IMR-90 (cell line): ENCODE data around the gene POFUT1. TPM values are rescaled to one million over a fixed set of nuclear protein-coding genes. Genes with fewer than 3 reads are reported as not detected.

ENCODE experiments used
- ATAC-seq: fragments of 200-7000 bp; cut with Tn5 transposase; 2 replicates; pipeline ENCODE4 v1.9.1; 2020; ENCODE audit warnings: low read depth, mild to moderate bottlenecking, moderate library complexity
- BruUV-seq: library from RNA; stranded (reverse); fragments of 400-500 nt; replicated peaks from 2 replicates; lab custom pipeline; 2021; lab: Mats Ljungman, UMichigan
- CTCF ChIA-PET: fragments of 300-600 bp; formaldehyde crosslinking; extraction: SDS; loops from one replicate; lab custom pipeline; 2021; ENCODE audit warnings: antibody characterized with exemption; lab: Yijun Ruan, JAX
- POLR2A ChIA-PET: fragments of 300-600 bp; sonication (Branson Sonifier 250); formaldehyde crosslinking; loops from one replicate; lab custom pipeline; 2022; ENCODE audit warnings: antibody characterized with exemption; ENCODE audit not compliant: unreplicated experiment; lab: Charles Lee
- DNase-seq: peaks from one replicate; pipeline ENCODE4 v3.0.0; 2013
- H2AFZ ChIP-seq: replicated peaks from 2 replicates; pipeline ENCODE3; 2013; ENCODE audit warnings: low read length, mild to moderate bottlenecking; ENCODE audit not compliant: poor library complexity
- H2AK5ac ChIP-seq: 2 replicates; pipeline ENCODE4 v1.6.1; 2013; ENCODE audit warnings: low read depth, low read length, inconsistent platforms
- H2AK9ac ChIP-seq: replicated peaks from 2 replicates; pipeline ENCODE3; 2013; ENCODE audit warnings: mild to moderate bottlenecking, low read depth, low read length, moderate library complexity; ENCODE audit not compliant: poor library complexity
- H2BK120ac ChIP-seq: 2 replicates; pipeline ENCODE4 v1.6.1; 2013; ENCODE audit warnings: low read depth, low read length, inconsistent platforms
- H2BK15ac ChIP-seq: 3 replicates; pipeline ENCODE4 v1.6.1; 2013; ENCODE audit warnings: low read depth, low read length, inconsistent platforms
- H2BK20ac ChIP-seq: 2 replicates; pipeline ENCODE4 v1.6.1; 2013; ENCODE audit warnings: low read depth, mild to moderate bottlenecking, inconsistent platforms, low read length, moderate library complexity
- H2BK5ac ChIP-seq: 2 replicates; pipeline ENCODE4 v1.6.1; 2013; ENCODE audit warnings: mild to moderate bottlenecking, low read depth, low read length, inconsistent platforms; ENCODE audit not compliant: poor library complexity, severe bottlenecking
- H3K14ac ChIP-seq: replicated peaks from 2 replicates; pipeline ENCODE4 v1.6.1; 2013; ENCODE audit warnings: low read depth, low read length, inconsistent platforms
- H3K18ac ChIP-seq: 2 replicates; pipeline ENCODE4 v1.6.1; 2013; ENCODE audit warnings: low read depth, low read length, control low read depth
- H3K23ac ChIP-seq: 2 replicates; pipeline ENCODE4 v1.6.1; 2013; ENCODE audit warnings: low read depth, low read length, inconsistent platforms
- H3K27ac ChIP-seq: 2 replicates; pipeline ENCODE4 v1.5.1; 2013; ENCODE audit warnings: mild to moderate bottlenecking, control low read depth, low read length; ENCODE audit not compliant: insufficient read depth
- H3K27me3 ChIP-seq: 2 replicates; pipeline ENCODE4 v1.6.1; 2013; ENCODE audit warnings: low read length; ENCODE audit not compliant: control insufficient read depth, insufficient read depth
- H3K36me3 ChIP-seq: 2 replicates; pipeline ENCODE4 v1.6.1; 2013; ENCODE audit warnings: low read length, mixed read lengths; ENCODE audit not compliant: control insufficient read depth, insufficient read depth
- H3K4ac ChIP-seq: 2 replicates; pipeline ENCODE4 v1.6.1; 2013; ENCODE audit warnings: low read depth, low read length, inconsistent platforms
- H3K4me1 ChIP-seq: 2 replicates; pipeline ENCODE4 v1.6.1; 2013; ENCODE audit warnings: low read length, mixed read lengths; ENCODE audit not compliant: control insufficient read depth, insufficient read depth
- H3K4me2 ChIP-seq: 2 replicates; pipeline ENCODE4 v1.6.1; 2013; ENCODE audit warnings: low read depth, mild to moderate bottlenecking, control low read depth, low read length, moderate library complexity
- H3K4me3 ChIP-seq: 2 replicates; pipeline ENCODE4 v1.5.1; 2013; ENCODE audit warnings: low read depth, mild to moderate bottlenecking, control low read depth, low read length, moderate library complexity; ENCODE audit not compliant: insufficient read depth
- H3K56ac ChIP-seq: 2 replicates; pipeline ENCODE4 v1.6.1; 2013; ENCODE audit warnings: low read length, inconsistent platforms; ENCODE audit not compliant: insufficient read depth; ENCODE audit errors: extremely low read depth
- H3K79me1 ChIP-seq, 2 experiments: 2 replicates each; pipeline ENCODE4 v1.6.1; 2013; ENCODE audit warnings: low read length in 2 of 2, inconsistent platforms in 1 of 2, low read depth in 1 of 2
- H3K9ac ChIP-seq: 2 replicates; pipeline ENCODE4 v1.6.1; 2013; ENCODE audit warnings: low read depth, low read length, control low read depth
- H3K9me1 ChIP-seq: 2 replicates; pipeline ENCODE4 v1.6.1; 2013; ENCODE audit warnings: low read length, inconsistent platforms; ENCODE audit not compliant: insufficient read depth
- H3K9me3 ChIP-seq: 2 replicates; pipeline ENCODE4 v1.6.1; 2013; ENCODE audit warnings: low read length; ENCODE audit not compliant: control insufficient read depth, insufficient read depth
- H4K20me1 ChIP-seq: 2 replicates; pipeline ENCODE4 v1.6.1; 2013; ENCODE audit warnings: low read length, inconsistent platforms; ENCODE audit not compliant: insufficient read depth
- H4K5ac ChIP-seq: 2 replicates; pipeline ENCODE4 v1.6.1; 2013; ENCODE audit warnings: mild to moderate bottlenecking, low read depth, low read length, control low read depth
- H4K8ac ChIP-seq, 2 experiments: 2 replicates each; pipeline ENCODE4 v1.6.1; 2013; ENCODE audit warnings: low read depth in 2 of 2, low read length in 2 of 2, control low read depth in 1 of 2, inconsistent platforms in 1 of 2
- H4K91ac ChIP-seq: 2 replicates; pipeline ENCODE4 v1.6.1; 2013; ENCODE audit warnings: low read depth, low read length, inconsistent platforms; ENCODE audit not compliant: insufficient read depth
- ELK1 ChIP-seq: fragments of 150-350 bp; IDR thresholded peaks from 2 replicates; pipeline ENCODE4 v1.6.1; 2016; ENCODE audit warnings: low read depth, mild to moderate bottlenecking, low read length, moderate library complexity, borderline replicate concordance
- MAFK ChIP-seq: IDR thresholded peaks from 2 replicates; pipeline ENCODE4 v1.6.1; 2012; ENCODE audit warnings: low read depth, low read length, improper control_type of control experiment
- MAZ ChIP-seq: IDR thresholded peaks from 2 replicates; pipeline ENCODE4 v1.6.1; 2012; ENCODE audit warnings: low read depth, mild to moderate bottlenecking, low read length, improper control_type of control experiment, moderate library complexity, borderline replicate concordance
- POLR2A ChIP-seq: IDR thresholded peaks from 2 replicates; pipeline ENCODE4 v1.6.1; 2012; ENCODE audit warnings: mild to moderate bottlenecking, low read depth, low read length
- RCOR1 ChIP-seq: IDR thresholded peaks from 2 replicates; pipeline ENCODE4 v1.6.1; 2012; ENCODE audit warnings: mild to moderate bottlenecking, low read length, improper control_type of control experiment; ENCODE audit not compliant: insufficient replicate concordance
- RFX5 ChIP-seq: IDR thresholded peaks from 2 replicates; pipeline ENCODE4 v1.8.0; 2012; ENCODE audit warnings: low read depth, mild to moderate bottlenecking, low read length, moderate library complexity
- WGBS, 2 experiments: methylation state at CpG; one replicate each; pipeline versions ENCODE4 v1.1.5 to v1.1.7; 2013; ENCODE audit warnings: missing lambda C conversion rate in 2 of 2; ENCODE audit not compliant: insufficient read length in 1 of 2; ENCODE audit errors: extremely low coverage in 2 of 2; 5-methylcytosine and 5-hydroxymethylcytosine counted together
- dilution Hi-C: fragments of 300-500 bp; cut with HindIII; formaldehyde crosslinking; loops from one replicate; pipeline ENCODE4 v1.14.3; 2018; ENCODE audit warnings: low sequenced_read_pairs; ENCODE audit not compliant: unreplicated experiment
- in situ Hi-C: fragments of 300-500 bp; cut with MboI; formaldehyde crosslinking; loops from 3 replicates; pipeline ENCODE4 v1.14.3; 2019; ENCODE audit warnings: low sequenced_read_pairs, inconsistent platforms, mixed read lengths
- intact Hi-C: fragments of 100-400 bp; cut with micrococcal nuclease; formaldehyde crosslinking; loops from 2 replicates; pipeline ENCODE4 v1.10.0; 2022
- polyA plus RNA-seq, 3 experiments: library from polyadenylated mRNA; depleted of rRNA; stranded (reverse); fragments of >200 nt; gene quantifications; 2 replicates each; pipeline ENCODE4 v1.2.3, GENCODE V29; 2012; ENCODE audit warnings: low replicate concordance in 1 of 3
- total RNA-seq: library from RNA; depleted of rRNA; stranded (reverse); fragments of >200 nt; gene quantifications from 2 replicates; pipeline ENCODE4 v1.2.3, GENCODE V29; 2012
- TF ChIP-seq, protein P1 (sequence below): conservative IDR thresholded peaks from 2 replicates; pipeline ENCODE4 v1.5.1; 2012; ENCODE audit warnings: mild to moderate bottlenecking, low read depth, low read length, improper control_type of control experiment

POFUT1 gene
- total and polyA plus RNA-seq, 2 of the 4 experiments (the other 2 are of a cell fraction): 25.5 to 41.1 TPM

GRCh38 chr20:32179934-32180333, 27.7 kb upstream of the POFUT1 start:
- POLR2A ChIA-PET: no interaction called here
- no peak overlapping the region for H2BK120ac ChIP-seq
- dilution Hi-C loops: no loop called here

More at GRCh38 chr20:32179934-32180333, 27.7 kb upstream of the POFUT1 start:
- Histone ChIP-seq H2BK20ac (no peak overlapping the region), H3K9me3 (no peaks in the 10 kb centered on the region), H4K8ac (no peak overlapping the region), H4K20me1 (no peaks in the 10 kb centered on the region), H3K4ac (no peak overlapping the region), H3K4me1 (no peaks in the 10 kb centered on the region), H3K36me3 (no peaks in the 10 kb centered on the region), H2BK15ac (no peak overlapping the region), H2AK5ac (no peak overlapping the region), H3K9ac (no peak overlapping the region), H3K18ac (no peak overlapping the region), H4K5ac (no peak overlapping the region), H2AK9ac (no peak overlapping the region), H3K56ac (no peak overlapping the region), H2AFZ (no peak overlapping the region), H3K27me3 (no peaks in the 10 kb centered on the region), H3K14ac (no peak overlapping the region), H4K91ac (no peak overlapping the region), H3K79me1 (no peaks in the 10 kb centered on the region), H3K23ac (no peak overlapping the region), H3K9me1 (no peaks in the 10 kb centered on the region), H3K27ac (no peak overlapping the region), H3K4me2 (no peak overlapping the region), H2BK5ac (no peak overlapping the region), H3K4me3 (no peak overlapping the region)
- intact Hi-C loops (no loop called here), in situ Hi-C loops (no loop called here)
- DNase-seq: no peak
- BruUV-seq: no TSS peak
- CTCF ChIA-PET: no interaction called here
- no peak for ATAC-seq
- TF ChIP-seq RCOR1: no peak
- TF ChIP-seq ELK1: no peak
- TF ChIP-seq MAZ: no peak
- TF ChIP-seq, protein P1, sequence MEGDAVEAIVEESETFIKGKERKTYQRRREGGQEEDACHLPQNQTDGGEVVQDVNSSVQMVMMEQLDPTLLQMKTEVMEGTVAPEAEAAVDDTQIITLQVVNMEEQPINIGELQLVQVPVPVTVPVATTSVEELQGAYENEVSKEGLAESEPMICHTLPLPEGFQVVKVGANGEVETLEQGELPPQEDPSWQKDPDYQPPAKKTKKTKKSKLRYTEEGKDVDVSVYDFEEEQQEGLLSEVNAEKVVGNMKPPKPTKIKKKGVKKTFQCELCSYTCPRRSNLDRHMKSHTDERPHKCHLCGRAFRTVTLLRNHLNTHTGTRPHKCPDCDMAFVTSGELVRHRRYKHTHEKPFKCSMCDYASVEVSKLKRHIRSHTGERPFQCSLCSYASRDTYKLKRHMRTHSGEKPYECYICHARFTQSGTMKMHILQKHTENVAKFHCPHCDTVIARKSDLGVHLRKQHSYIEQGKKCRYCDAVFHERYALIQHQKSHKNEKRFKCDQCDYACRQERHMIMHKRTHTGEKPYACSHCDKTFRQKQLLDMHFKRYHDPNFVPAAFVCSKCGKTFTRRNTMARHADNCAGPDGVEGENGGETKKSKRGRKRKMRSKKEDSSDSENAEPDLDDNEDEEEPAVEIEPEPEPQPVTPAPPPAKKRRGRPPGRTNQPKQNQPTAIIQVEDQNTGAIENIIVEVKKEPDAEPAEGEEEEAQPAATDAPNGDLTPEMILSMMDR: no peak
- TF ChIP-seq MAFK: no peak
- no peak for TF ChIP-seq RFX5
- no peak for TF ChIP-seq POLR2A
- WGBS, 2 experiments: no CpG with 5 or more reads among the region's 4 CpGs
